Subcutaneous adipose tissue (tissue), 4 donors: Measurements from ENCODE around the gene POU4F1. TPM values are rescaled to one million over a fixed set of nuclear protein-coding genes. Genes with fewer than 3 reads are reported as not detected.

Source experiments
- CTCF ChIP-seq: fragments of 450-650 bp; IDR thresholded peaks from one replicate; pipeline ENCODE4 v1.5.1; 2016; ENCODE audit warnings: low read depth, mild to moderate bottlenecking, control low read depth, antibody characterized with exemption, moderate library complexity
- total RNA-seq, 4 donors: library from RNA; depleted of rRNA; stranded (reverse); fragments of >200 nt; gene quantifications; one replicate each; pipeline ENCODE4 v1.1.0, GENCODE V29; 2016

The POU4F1 gene
- total RNA-seq, 4 donors from 2014 or later, result not detected

GRCh38 chr13:78598966-78599644 is 4.2 kb downstream of the POU4F1 start:
- no peak for TF ChIP-seq CTCF

DNA sequence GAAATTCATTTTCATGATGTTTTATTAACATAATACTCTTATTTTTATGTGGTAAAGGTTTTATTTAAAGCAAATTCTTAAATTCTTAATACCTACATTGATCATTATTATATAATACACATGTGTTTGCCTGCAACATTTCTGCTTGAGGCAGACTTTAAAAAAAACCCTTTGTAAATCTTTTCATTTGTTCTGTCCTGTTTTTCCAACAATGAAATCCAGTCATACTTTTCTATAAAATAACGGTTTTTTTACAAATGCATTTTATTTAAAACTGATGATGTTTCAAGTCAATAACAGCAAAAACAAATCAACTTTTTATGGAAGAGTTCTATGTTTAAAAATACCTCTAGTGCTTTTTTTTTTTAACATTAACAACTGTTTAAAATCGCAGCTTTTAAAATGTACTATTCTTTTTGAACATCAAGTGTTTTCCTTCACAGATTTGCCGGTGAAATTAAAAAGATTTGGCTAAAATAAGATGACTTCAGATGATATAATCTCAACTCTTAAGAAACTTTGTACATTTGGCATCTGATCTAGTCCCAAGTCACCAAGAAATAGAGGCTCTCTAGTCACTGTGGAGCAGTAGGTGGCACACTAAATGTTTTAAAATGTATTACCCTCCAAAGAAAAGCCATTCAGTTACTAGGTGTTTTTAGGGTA is 5.1 kb downstream of the POU4F1 start:
- no peak for TF ChIP-seq CTCF

- no peak for TF ChIP-seq CTCF
These were observed 5.8 kb downstream of the POU4F1 start for GRCh38 chr13:78597602-78597932.

GRCh38 chr13:78596736-78597601 is 6.4 kb downstream of the POU4F1 start:
- TF ChIP-seq CTCF, result no peak

- TF ChIP-seq CTCF, result no peak
These were observed 7.0 kb downstream of the POU4F1 start for GRCh38 chr13:78596399-78596735.

GRCh38 chr13:78595495-78596398 is 7.6 kb downstream of the POU4F1 start:
- TF ChIP-seq CTCF, result no peak
